ENCODE results near the gene METTL21A.
"Not testable (repeated sequence)": the region's sequence is repeated elsewhere in the genome, so short reads cannot be mapped to it uniquely, and the experiment has no call there.

The METTL21A gene

GRCh38 chr2:207625014-207625907 lies at the start of gene METTL21A:
Gene METTL21A, minus strand, starts transcription at chr2:207625394. Its CDS starts 1,019 bp downstream, at chr2:207624375.
- DNase-seq (ENCODE audit: low read depth, low spot score), result peak; percentile 92

- DNase-seq (ENCODE audit: low read depth, low spot score), result no peak
These were observed 49.6 kb upstream of the METTL21A start for GRCh38 chr2:207674826-207675225.

- no peak for DNase-seq (ENCODE audit: low read depth, low spot score)
These were observed 49.1 kb upstream of the METTL21A start for GRCh38 chr2:207674266-207674774.

- no peak for DNase-seq (ENCODE audit: low read depth, low spot score)
These were observed 48.2 kb upstream of the METTL21A start for GRCh38 chr2:207673431-207673830.

- DNase-seq (ENCODE audit: low read depth, low spot score), result no peak
These were observed 45.7 kb upstream of the METTL21A start for GRCh38 chr2:207670887-207671286.

GRCh38 chr2:207663870-207664545 lies 38.8 kb upstream of the METTL21A start:
- DNase-seq (ENCODE audit: low read depth, low spot score), result no peak

- no peak for DNase-seq (ENCODE audit: low read depth, low spot score)
These were observed 37.0 kb upstream of the METTL21A start for GRCh38 chr2:207662203-207662602.

GRCh38 chr2:207660994-207661393 lies 35.8 kb upstream of the METTL21A start:
- no peak for DNase-seq (ENCODE audit: low read depth, low spot score)

GRCh38 chr2:207658156-207658555 lies 33.0 kb upstream of the METTL21A start:
- no peak for DNase-seq (ENCODE audit: low read depth, low spot score)

- no peak for DNase-seq (ENCODE audit: low read depth, low spot score)
These were observed 29.8 kb upstream of the METTL21A start for GRCh38 chr2:207655000-207655399.

GRCh38 chr2:207646582-207646981 lies 21.4 kb upstream of the METTL21A start:
- DNase-seq (ENCODE audit: low read depth, low spot score), result not testable (repeated sequence)

- no peak for DNase-seq (ENCODE audit: low read depth, low spot score)
These were observed 18.7 kb upstream of the METTL21A start for GRCh38 chr2:207643892-207644291.

GRCh38 chr2:207640661-207641060 lies 15.5 kb upstream of the METTL21A start:
- DNase-seq (ENCODE audit: low read depth, low spot score), result no peak

- DNase-seq (ENCODE audit: low read depth, low spot score), result no peak
These were observed 15.0 kb upstream of the METTL21A start for GRCh38 chr2:207640160-207640559.

GRCh38 chr2:207639288-207639687 lies 14.1 kb upstream of the METTL21A start:
- DNase-seq (ENCODE audit: low read depth, low spot score), result not testable (repeated sequence)

- DNase-seq (ENCODE audit: low read depth, low spot score), result no peak
These were observed 10.4 kb upstream of the METTL21A start for GRCh38 chr2:207635468-207636200.

- DNase-seq (ENCODE audit: low read depth, low spot score), result no peak
These were observed 8.5 kb upstream of the METTL21A start for GRCh38 chr2:207633686-207634085.

GRCh38 chr2:207632575-207633493 lies 7.6 kb upstream of the METTL21A start:
- no peak for DNase-seq (ENCODE audit: low read depth, low spot score)

GRCh38 chr2:207630491-207630890 lies 5.3 kb upstream of the METTL21A start:
- DNase-seq (ENCODE audit: low read depth, low spot score), result no peak

GRCh38 chr2:207629553-207629952 lies 4.4 kb upstream of the METTL21A start:
- DNase-seq (ENCODE audit: low read depth, low spot score), result no peak

Measured in activated CD4-positive, CD25-positive, alpha-beta regulatory T cell treated with anti-CD3 and anti-CD28 coated beads, Interleukin-2, amount 50 U/mL, for 16 hours (primary cell).